ENCODE data around the gene CC2D2A.

DNA sequence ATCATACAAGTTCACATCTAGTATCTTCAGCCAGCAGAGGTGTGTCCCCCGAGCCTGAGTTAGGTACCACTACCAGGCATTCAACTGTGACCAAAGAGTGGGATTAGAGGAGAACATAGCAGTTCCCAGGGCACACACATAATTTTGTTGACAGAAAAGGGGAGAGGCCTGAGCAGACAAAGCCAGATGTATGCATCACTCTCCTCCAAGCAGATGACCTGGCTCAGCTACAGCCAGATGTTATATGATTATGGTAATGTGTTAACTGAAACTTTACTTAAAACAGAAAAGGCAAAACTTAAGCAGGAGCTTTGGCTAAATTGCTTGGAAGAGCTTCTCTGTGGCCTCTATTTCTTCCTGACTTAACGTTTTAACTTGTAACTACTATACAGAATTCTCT, 88.9 kb downstream of the CC2D2A start:
- TF ChIP-seq POLR2AphosphoS5 (IDR thresholded peaks at IDR 0.05; ENCODE audit: borderline replicate concordance, low read depth, low read length), result no peak
- no peak for TF ChIP-seq EZH2 (IDR thresholded peaks at IDR 0.05)
